Panc1 (cell line): Measurements from ENCODE around the gene PRKCD. TPM values are rescaled to one million over a fixed set of nuclear protein-coding genes. Genes with fewer than 3 reads are reported as not detected.

Experiments
- ATAC-seq: fragments of 200-7000 bp; cut with Tn5 transposase; 2 replicates; pipeline ENCODE4 v1.9.1; 2020; ENCODE audit warnings: mild to moderate bottlenecking, moderate library complexity
- BruUV-seq: library from RNA; stranded (reverse); fragments of 400-500 nt; replicated peaks from 2 replicates; lab custom pipeline; 2021; lab: Mats Ljungman, UMichigan
- CTCF ChIA-PET: fragments of 300-600 bp; sonication (Branson Sonifier 250); formaldehyde crosslinking; loops from one replicate; lab custom pipeline; 2022; ENCODE audit warnings: antibody characterized with exemption; lab: Charles Lee
- POLR2A ChIA-PET: fragments of 300-600 bp; sonication (Branson Sonifier 250); formaldehyde crosslinking; loops from one replicate; lab custom pipeline; 2022; ENCODE audit warnings: antibody characterized with exemption; lab: Charles Lee
- DNase-seq: peaks from one replicate; pipeline ENCODE4 v3.0.0-alpha.2; 2010; ENCODE audit warnings: low read depth, low spot score
- H3K27ac ChIP-seq: 2 replicates; pipeline ENCODE4 v1.5.1; 2011; ENCODE audit warnings: mild to moderate bottlenecking, low read length, inconsistent platforms
- H3K27me3 ChIP-seq: fragments of 200-500 bp; sonication (Bioruptor generic); 2 replicates; pipeline ENCODE4 v1.6.0; 2014; ENCODE audit warnings: low read length, inconsistent platforms; ENCODE audit not compliant: control insufficient read depth, insufficient read depth
- H3K36me3 ChIP-seq: fragments of 200-500 bp; sonication (Bioruptor generic); 2 replicates; pipeline ENCODE4 v1.5.1; 2014; ENCODE audit warnings: inconsistent platforms, mild to moderate bottlenecking, low read length, moderate library complexity; ENCODE audit not compliant: control insufficient read depth, insufficient read depth
- H3K4me1 ChIP-seq: 2 replicates; pipeline ENCODE4 v1.5.1; 2011; ENCODE audit warnings: inconsistent platforms, mild to moderate bottlenecking, low read length, moderate library complexity; ENCODE audit not compliant: control insufficient read depth, insufficient read depth
- H3K4me3 ChIP-seq, 2 experiments: 2 replicates each; pipeline ENCODE4 v1.5.1; 2011 to 2012; ENCODE audit warnings: low read depth in 2 of 2, low read length in 2 of 2, mild to moderate bottlenecking in 2 of 2, inconsistent platforms in 1 of 2, moderate library complexity in 1 of 2
- H3K9me3 ChIP-seq: fragments of 200-500 bp; sonication (Bioruptor generic); 2 replicates; pipeline ENCODE4 v1.5.1; 2014; ENCODE audit warnings: low read depth, mild to moderate bottlenecking, inconsistent platforms, low read length, moderate library complexity; ENCODE audit not compliant: control insufficient read depth, insufficient read depth
- POLR2AphosphoS5 ChIP-seq: IDR thresholded peaks from 2 replicates; pipeline ENCODE4 v1.6.1; 2012; ENCODE audit warnings: mild to moderate bottlenecking, low read depth, low read length, moderate library complexity
- SIN3A ChIP-seq: IDR thresholded peaks from 2 replicates; pipeline ENCODE4 v1.6.1; 2012; ENCODE audit warnings: low read depth, mild to moderate bottlenecking, low read length, moderate library complexity, borderline replicate concordance; ENCODE audit not compliant: insufficient read depth
- TCF7L2 ChIP-seq: IDR thresholded peaks from 2 replicates; pipeline ENCODE4 v1.6.1; 2011; ENCODE audit warnings: mild to moderate bottlenecking, low read depth, low read length, inconsistent platforms
- in situ Hi-C: cut with HindIII; loops from 2 replicates; pipeline ENCODE4 v1.10.0; 2016; ENCODE audit warnings: low sequenced_read_pairs, low pct_unique_long_range_greater_than_20kb
- intact Hi-C: fragments of 100-400 bp; cut with micrococcal nuclease; formaldehyde crosslinking; loops from one replicate; pipeline ENCODE4 v1.10.0; 2022; ENCODE audit not compliant: unreplicated experiment
- total RNA-seq: library from RNA; stranded (reverse); gene quantifications from one replicate; pipeline ENCODE4 v1.2.1, GENCODE V29; 2021; ENCODE audit not compliant: unreplicated experiment
- TF ChIP-seq, protein P1 (sequence below): fragments of 450-650 bp; IDR thresholded peaks from 2 replicates; pipeline ENCODE4 v1.5.1; 2017; ENCODE audit warnings: mild to moderate bottlenecking
- TF ChIP-seq, protein P2 (sequence below), 2 experiments: IDR thresholded peaks; 2 replicates each; pipeline ENCODE4 v1.6.1; 2011 to 2012; ENCODE audit warnings: low read depth in 2 of 2, control low read depth in 1 of 2, low read length in 1 of 2, mild to moderate bottlenecking in 1 of 2, moderate library complexity in 1 of 2; ENCODE audit not compliant: insufficient read depth in 1 of 2

PRKCD gene
- total RNA-seq, 1 experiment from 2014 or later = 14.0 TPM

DNA sequence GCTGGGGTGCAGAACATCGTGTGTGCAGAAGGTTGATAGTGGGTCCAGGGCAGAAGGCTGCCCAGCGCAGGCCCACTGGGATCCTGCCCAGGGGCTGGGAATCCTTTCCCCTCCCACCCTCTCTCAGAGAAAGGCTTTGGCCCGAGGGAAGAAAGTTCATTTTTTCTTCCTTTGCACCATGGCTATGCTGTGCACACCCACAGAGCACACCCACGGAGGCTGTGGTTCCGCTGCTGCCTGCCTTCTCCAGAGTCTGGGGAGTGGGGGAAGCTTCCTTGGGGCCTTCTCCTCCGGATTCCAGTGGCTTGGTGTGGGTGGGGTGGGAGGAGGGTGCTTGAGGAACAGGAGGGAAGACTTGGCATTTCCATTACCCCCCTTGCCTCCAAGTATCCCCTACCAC lies 7.0 kb upstream of the PRKCD start:
- H3K27ac ChIP-seq = no peak overlapping the region
- H3K4me1 ChIP-seq = 0 out of 2 replicates have a peak, but pooled peaks cover 5% of the 10 kb centered on the region
- no peak overlapping the region for H3K4me3 ChIP-seq
- DNase-seq (no peak), ATAC-seq (no peak)
- ChIA-PET POLR2A (no interaction called here), CTCF (no interaction called here)
- no peaks in the 10 kb centered on the region for H3K9me3 ChIP-seq
- no peaks in the 10 kb centered on the region for H3K27me3 ChIP-seq
- intact Hi-C loops (no loop called here), in situ Hi-C loops (no loop called here)
- TF ChIP-seq, protein P1, sequence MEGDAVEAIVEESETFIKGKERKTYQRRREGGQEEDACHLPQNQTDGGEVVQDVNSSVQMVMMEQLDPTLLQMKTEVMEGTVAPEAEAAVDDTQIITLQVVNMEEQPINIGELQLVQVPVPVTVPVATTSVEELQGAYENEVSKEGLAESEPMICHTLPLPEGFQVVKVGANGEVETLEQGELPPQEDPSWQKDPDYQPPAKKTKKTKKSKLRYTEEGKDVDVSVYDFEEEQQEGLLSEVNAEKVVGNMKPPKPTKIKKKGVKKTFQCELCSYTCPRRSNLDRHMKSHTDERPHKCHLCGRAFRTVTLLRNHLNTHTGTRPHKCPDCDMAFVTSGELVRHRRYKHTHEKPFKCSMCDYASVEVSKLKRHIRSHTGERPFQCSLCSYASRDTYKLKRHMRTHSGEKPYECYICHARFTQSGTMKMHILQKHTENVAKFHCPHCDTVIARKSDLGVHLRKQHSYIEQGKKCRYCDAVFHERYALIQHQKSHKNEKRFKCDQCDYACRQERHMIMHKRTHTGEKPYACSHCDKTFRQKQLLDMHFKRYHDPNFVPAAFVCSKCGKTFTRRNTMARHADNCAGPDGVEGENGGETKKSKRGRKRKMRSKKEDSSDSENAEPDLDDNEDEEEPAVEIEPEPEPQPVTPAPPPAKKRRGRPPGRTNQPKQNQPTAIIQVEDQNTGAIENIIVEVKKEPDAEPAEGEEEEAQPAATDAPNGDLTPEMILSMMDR = no peak
- TF ChIP-seq SIN3A = no peak
- no TSS peak for BruUV-seq
- H3K36me3 ChIP-seq = no peaks in the 10 kb centered on the region

DNA sequence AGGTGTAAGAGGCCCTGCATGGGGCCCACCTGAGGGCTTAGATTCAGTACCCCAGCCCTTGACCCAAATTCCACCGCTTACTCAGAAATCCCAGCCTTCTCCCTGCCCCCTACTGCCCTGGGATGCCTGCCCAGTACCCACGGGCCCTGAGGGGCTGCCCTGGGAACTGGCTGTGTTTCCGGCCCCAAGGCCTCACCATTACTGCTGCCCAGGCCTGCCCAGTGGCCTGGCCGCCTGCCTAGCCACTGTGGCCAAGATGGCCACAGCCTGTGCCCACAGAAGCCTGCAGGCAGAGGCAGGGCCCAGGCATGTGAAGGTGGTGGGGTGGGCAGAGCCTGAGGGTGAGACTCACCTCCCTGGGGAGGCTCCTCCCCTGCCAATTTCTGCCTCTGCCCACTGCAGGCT lies 6.1 kb upstream of the PRKCD start:
- Histone ChIP-seq H3K27ac (no peak overlapping the region), H3K4me1 (peaks cover 5% of the 10 kb centered on the region; the same call in 1 of the 2 replicates), H3K4me3 (no peak overlapping the region), H3K36me3 (no peaks in the 10 kb centered on the region), H3K27me3 (no peaks in the 10 kb centered on the region), H3K9me3 (no peaks in the 10 kb centered on the region)
- BruUV-seq = no TSS peak
- ChIA-PET CTCF (no interaction called here), POLR2A (no interaction called here)
- intact Hi-C loops = no loop called here
- no peak for TF ChIP-seq POLR2AphosphoS5
- TF ChIP-seq SIN3A = no peak
- TF ChIP-seq TCF7L2 = no peak
- TF ChIP-seq, protein P2, sequence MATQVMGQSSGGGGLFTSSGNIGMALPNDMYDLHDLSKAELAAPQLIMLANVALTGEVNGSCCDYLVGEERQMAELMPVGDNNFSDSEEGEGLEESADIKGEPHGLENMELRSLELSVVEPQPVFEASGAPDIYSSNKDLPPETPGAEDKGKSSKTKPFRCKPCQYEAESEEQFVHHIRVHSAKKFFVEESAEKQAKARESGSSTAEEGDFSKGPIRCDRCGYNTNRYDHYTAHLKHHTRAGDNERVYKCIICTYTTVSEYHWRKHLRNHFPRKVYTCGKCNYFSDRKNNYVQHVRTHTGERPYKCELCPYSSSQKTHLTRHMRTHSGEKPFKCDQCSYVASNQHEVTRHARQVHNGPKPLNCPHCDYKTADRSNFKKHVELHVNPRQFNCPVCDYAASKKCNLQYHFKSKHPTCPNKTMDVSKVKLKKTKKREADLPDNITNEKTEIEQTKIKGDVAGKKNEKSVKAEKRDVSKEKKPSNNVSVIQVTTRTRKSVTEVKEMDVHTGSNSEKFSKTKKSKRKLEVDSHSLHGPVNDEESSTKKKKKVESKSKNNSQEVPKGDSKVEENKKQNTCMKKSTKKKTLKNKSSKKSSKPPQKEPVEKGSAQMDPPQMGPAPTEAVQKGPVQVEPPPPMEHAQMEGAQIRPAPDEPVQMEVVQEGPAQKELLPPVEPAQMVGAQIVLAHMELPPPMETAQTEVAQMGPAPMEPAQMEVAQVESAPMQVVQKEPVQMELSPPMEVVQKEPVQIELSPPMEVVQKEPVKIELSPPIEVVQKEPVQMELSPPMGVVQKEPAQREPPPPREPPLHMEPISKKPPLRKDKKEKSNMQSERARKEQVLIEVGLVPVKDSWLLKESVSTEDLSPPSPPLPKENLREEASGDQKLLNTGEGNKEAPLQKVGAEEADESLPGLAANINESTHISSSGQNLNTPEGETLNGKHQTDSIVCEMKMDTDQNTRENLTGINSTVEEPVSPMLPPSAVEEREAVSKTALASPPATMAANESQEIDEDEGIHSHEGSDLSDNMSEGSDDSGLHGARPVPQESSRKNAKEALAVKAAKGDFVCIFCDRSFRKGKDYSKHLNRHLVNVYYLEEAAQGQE (IDR thresholded peaks at IDR 0.05; ENCODE audit: insufficient read depth in 1 of 2, low read depth in 2 of 2, low read length in 1 of 2) = no peak
- TF ChIP-seq, protein P1 = no peak
- in situ Hi-C loops = no loop called here
- DNase-seq (no peak), ATAC-seq (no peak)

DNA sequence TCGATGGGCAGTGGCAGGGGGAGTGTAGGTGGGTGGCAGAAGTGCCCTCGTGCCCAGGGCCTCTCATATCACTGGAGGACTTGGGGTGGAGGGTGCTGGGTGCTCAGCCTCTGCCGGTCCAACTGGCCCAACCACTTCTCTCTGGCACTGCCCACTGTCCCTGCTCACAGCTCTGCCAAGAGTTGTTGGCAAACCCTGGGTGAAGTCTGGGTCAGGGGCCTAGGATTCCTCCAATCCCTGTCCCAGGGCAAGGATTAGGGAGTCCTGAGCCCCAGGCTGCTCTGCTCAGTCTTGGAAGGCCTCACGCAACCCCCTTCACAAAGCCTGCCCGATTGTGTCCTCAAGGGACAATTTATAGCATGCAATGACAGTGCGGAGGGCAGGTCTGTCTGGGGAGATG lies 5.2 kb upstream of the PRKCD start:
- TF ChIP-seq POLR2AphosphoS5 (no peak), SIN3A (no peak), TCF7L2 (no peak)
- TF ChIP-seq, protein P1 = no peak
- TF ChIP-seq, protein P2 (IDR thresholded peaks at IDR 0.05; ENCODE audit: insufficient read depth in 1 of 2, low read depth in 2 of 2, low read length in 1 of 2) = no peak
- in situ Hi-C loops = no loop called here
- DNase-seq = no peak
- no TSS peak for BruUV-seq
- POLR2A ChIA-PET = no interaction called here
- no peak for ATAC-seq
- H3K9me3 ChIP-seq = no peaks in the 10 kb centered on the region
- H3K27me3 ChIP-seq = no peaks in the 10 kb centered on the region
- H3K36me3 ChIP-seq = no peaks in the 10 kb centered on the region
- CTCF ChIA-PET = no interaction called here
- intact Hi-C loops = no loop called here
- H3K27ac ChIP-seq = no peak overlapping the region
- H3K4me3 ChIP-seq = no peak overlapping the region
- H3K4me1 ChIP-seq = peaks cover 5% of the 10 kb centered on the region
